GM23338 (cell line): ENCODE data around the gene SORCS3.
A peak's percentile ranks its signal among the peaks of the same experiment; 100 is the strongest.

Experiments used
- EZH2 ChIP-seq: fragments of 200-600 bp; sonication (generic); IDR thresholded peaks from one replicate; pipeline ENCODE4 v1.8.0; 2017; ENCODE audit warnings: antibody characterized with exemption, mild to moderate bottlenecking, low read depth; ENCODE audit not compliant: unreplicated experiment
- EZH2phosphoT487 ChIP-seq: fragments of 200-600 bp; sonication (generic); IDR thresholded peaks from one replicate; pipeline ENCODE4 v1.8.1; 2018; ENCODE audit warnings: antibody characterized with exemption; ENCODE audit not compliant: unreplicated experiment
- JUNB ChIP-seq: IDR thresholded peaks from one replicate; pipeline ENCODE4 v1.6.1; 2016; ENCODE audit warnings: antibody characterized with exemption; ENCODE audit not compliant: unreplicated experiment
- NANOG ChIP-seq: IDR thresholded peaks from 2 replicates; pipeline ENCODE4 v1.6.1; 2016; ENCODE audit warnings: antibody characterized with exemption, borderline replicate concordance
- POLR2AphosphoS5 ChIP-seq: IDR thresholded peaks from 2 replicates; pipeline ENCODE4 v1.6.1; 2016; ENCODE audit warnings: antibody characterized with exemption, low read depth
- STAT1 ChIP-seq: IDR thresholded peaks from one replicate; pipeline ENCODE4 v1.6.1; 2016; ENCODE audit warnings: antibody characterized with exemption; ENCODE audit not compliant: unreplicated experiment
- ZNF114 ChIP-seq: fragments of 250-450 bp; sonication (Bioruptor Pico); IDR thresholded peaks from 2 replicates; pipeline ENCODE4 v1.5.0; 2020; ENCODE audit warnings: mild to moderate bottlenecking, moderate library complexity
- ZNF331 ChIP-seq: fragments of 250-450 bp; sonication (Bioruptor Pico); IDR thresholded peaks from 2 replicates; pipeline ENCODE4 v1.5.0; 2020; ENCODE audit warnings: low read depth, mild to moderate bottlenecking, moderate library complexity
- TF ChIP-seq, protein P1 (sequence below), 2 experiments: fragments of 200-600 bp in 1 of 2; sonication (generic) in 1 of 2; conservative IDR thresholded peaks; 2 replicates each; pipeline versions ENCODE4 v1.5.1 to v1.6.1; 2016 to 2017; ENCODE audit warnings: antibody characterized with exemption in 2 of 2, low read depth in 2 of 2, mild to moderate bottlenecking in 2 of 2, moderate library complexity in 1 of 2
- TF ChIP-seq, protein P2 (sequence below): IDR thresholded peaks from one replicate; pipeline ENCODE4 v1.6.1; 2018; ENCODE audit warnings: antibody characterized with exemption; ENCODE audit not compliant: unreplicated experiment

- TF ChIP-seq STAT1 (no peak), ZNF114 (CRISPR knock-in tag) (no peak), EZH2 (no peak), POLR2AphosphoS5 (no peak), EZH2phosphoT487 (no peak), NANOG (no peak), JUNB (no peak), ZNF331 (CRISPR knock-in tag) (no peak)
- TF ChIP-seq, protein P1, sequence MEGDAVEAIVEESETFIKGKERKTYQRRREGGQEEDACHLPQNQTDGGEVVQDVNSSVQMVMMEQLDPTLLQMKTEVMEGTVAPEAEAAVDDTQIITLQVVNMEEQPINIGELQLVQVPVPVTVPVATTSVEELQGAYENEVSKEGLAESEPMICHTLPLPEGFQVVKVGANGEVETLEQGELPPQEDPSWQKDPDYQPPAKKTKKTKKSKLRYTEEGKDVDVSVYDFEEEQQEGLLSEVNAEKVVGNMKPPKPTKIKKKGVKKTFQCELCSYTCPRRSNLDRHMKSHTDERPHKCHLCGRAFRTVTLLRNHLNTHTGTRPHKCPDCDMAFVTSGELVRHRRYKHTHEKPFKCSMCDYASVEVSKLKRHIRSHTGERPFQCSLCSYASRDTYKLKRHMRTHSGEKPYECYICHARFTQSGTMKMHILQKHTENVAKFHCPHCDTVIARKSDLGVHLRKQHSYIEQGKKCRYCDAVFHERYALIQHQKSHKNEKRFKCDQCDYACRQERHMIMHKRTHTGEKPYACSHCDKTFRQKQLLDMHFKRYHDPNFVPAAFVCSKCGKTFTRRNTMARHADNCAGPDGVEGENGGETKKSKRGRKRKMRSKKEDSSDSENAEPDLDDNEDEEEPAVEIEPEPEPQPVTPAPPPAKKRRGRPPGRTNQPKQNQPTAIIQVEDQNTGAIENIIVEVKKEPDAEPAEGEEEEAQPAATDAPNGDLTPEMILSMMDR (conservative IDR thresholded peaks at IDR 0.05; ENCODE audit: low read depth in 2 of 2), result peak; percentile 47 to 65
- TF ChIP-seq, protein P2, sequence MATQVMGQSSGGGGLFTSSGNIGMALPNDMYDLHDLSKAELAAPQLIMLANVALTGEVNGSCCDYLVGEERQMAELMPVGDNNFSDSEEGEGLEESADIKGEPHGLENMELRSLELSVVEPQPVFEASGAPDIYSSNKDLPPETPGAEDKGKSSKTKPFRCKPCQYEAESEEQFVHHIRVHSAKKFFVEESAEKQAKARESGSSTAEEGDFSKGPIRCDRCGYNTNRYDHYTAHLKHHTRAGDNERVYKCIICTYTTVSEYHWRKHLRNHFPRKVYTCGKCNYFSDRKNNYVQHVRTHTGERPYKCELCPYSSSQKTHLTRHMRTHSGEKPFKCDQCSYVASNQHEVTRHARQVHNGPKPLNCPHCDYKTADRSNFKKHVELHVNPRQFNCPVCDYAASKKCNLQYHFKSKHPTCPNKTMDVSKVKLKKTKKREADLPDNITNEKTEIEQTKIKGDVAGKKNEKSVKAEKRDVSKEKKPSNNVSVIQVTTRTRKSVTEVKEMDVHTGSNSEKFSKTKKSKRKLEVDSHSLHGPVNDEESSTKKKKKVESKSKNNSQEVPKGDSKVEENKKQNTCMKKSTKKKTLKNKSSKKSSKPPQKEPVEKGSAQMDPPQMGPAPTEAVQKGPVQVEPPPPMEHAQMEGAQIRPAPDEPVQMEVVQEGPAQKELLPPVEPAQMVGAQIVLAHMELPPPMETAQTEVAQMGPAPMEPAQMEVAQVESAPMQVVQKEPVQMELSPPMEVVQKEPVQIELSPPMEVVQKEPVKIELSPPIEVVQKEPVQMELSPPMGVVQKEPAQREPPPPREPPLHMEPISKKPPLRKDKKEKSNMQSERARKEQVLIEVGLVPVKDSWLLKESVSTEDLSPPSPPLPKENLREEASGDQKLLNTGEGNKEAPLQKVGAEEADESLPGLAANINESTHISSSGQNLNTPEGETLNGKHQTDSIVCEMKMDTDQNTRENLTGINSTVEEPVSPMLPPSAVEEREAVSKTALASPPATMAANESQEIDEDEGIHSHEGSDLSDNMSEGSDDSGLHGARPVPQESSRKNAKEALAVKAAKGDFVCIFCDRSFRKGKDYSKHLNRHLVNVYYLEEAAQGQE, result no peak
Measured at GRCh38 chr10:104777086-104777799, 136.2 kb downstream of the SORCS3 start.
